Stimulated activated CD8-positive, alpha-beta memory T cell treated with anti-CD3 and anti-CD28 coated beads, Interleukin-2, amount 100 ng/mL, for 48 hours (primary cell): ENCODE results near the gene C1QTNF6.
"Not testable (repeated sequence)": the region's sequence is repeated elsewhere in the genome, so short reads cannot be mapped to it uniquely, and the experiment has no call there.

Experiments
- DNase-seq, 2 donors: peaks; one replicate each; pipeline ENCODE4 v3.0.0-alpha.2; 2020; ENCODE audit warnings: low read depth in 2 of 2

C1QTNF6 gene

DNA sequence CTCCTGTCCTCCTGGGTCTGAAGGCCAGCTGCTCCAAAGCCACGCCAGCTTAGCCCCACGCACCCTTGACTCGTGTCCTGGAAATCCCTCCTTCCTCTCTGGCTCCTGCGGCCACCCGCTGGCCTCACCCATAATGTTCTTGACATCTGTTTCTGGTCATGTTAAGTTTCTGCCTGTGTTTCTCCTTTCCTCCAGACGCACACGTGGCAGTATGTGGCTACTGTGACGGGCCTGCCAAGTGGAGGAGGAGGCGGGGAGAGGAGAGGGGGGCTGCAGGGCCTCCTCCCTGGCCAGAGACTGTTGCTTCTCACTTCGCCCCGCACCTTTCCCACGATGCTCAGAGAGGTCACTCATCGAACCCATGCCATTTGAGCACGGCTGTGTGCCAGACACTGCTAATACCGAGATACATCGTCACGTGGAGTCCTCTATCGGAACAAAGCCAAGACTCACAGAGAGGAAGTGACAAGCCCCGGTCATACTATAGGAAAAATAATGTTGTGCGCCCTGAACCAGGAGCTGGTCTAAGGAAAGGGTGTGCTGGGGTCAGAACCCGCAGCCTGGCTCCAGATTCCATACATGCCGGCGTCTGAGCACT, 11.5 kb downstream of the C1QTNF6 start:
- DNase-seq, result no peak

DNA sequence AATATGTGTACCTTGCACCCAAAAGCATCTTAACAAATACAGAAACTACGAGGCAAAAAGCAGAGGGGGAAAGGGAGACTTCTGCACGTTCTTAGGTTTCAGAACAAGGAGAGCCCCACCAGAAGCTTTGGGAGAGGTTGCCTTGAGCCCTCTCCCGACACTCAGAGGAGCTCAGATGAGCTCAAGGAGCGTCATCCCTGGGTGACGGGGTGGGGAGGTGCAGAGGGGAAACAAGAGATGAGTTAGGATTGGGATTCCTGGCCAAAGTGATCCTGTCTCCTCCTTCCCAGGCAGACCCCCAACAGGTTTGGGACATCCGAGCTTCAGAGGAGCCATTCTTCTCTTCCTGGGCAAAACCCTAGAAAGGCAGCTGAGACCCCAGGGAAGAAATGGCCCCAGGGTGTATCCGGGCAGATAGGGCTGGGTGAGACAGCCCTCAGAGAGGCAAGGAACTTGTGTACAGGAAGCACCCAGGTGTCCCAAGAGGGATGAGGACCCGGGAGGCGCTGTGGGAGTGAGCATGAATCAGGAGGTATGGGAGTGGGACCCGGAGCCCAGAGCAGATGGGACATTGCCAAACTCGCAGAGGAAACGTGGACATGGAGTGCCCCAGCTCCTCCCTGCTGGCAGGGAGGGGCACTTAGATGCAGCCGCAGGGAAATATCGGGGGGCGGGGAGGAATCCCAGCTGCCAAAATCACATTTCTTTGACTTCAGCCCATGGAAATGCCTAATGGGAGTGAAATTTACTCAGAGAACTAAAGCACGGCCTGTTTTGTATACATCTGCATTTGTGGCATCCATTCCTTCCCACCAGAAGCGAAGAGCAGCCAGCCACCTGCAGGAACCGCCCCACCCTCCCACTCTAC, 12.4 kb downstream of the C1QTNF6 start:
- DNase-seq, result no peak

DNA sequence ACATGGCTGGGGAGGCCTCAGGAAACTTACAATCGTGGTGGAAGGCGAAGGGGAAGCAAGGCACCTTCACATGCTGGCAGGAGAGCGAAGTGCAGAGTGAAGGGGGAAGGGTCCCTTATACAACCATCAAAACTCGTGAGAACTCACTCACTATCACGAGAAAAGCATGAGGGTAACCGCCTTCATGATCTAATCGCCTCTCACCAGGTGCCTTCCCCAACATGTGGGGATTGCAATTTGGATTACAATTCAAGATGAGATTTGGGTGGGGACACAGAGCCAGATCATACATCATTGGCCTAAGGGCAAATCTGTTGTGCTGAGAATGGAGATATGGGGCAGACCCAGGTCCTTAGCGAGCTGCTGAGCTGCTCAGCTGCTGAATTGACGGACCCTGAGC, 13.1 kb downstream of the C1QTNF6 start:
- DNase-seq, result no peak

DNA sequence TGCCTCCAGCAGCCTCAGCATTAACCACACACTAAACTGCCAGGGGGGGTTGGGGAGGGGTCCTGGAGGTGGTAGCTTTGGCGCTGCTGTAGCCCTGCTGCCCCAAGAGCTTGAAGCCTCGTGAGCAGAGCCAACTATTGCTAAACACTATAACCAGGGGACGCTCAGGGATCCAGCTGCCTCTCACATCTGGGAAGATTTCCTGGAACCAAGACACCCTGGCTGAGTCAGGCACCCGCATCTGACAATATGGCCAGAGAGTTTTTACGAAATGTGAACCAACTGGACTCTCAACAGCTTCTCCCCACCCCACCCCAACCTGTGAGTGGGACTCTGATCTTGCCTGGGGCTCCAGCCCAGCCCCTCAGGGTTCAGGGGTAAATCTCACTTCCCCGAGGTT, 14.3 kb downstream of the C1QTNF6 start:
- no peak for DNase-seq

DNA sequence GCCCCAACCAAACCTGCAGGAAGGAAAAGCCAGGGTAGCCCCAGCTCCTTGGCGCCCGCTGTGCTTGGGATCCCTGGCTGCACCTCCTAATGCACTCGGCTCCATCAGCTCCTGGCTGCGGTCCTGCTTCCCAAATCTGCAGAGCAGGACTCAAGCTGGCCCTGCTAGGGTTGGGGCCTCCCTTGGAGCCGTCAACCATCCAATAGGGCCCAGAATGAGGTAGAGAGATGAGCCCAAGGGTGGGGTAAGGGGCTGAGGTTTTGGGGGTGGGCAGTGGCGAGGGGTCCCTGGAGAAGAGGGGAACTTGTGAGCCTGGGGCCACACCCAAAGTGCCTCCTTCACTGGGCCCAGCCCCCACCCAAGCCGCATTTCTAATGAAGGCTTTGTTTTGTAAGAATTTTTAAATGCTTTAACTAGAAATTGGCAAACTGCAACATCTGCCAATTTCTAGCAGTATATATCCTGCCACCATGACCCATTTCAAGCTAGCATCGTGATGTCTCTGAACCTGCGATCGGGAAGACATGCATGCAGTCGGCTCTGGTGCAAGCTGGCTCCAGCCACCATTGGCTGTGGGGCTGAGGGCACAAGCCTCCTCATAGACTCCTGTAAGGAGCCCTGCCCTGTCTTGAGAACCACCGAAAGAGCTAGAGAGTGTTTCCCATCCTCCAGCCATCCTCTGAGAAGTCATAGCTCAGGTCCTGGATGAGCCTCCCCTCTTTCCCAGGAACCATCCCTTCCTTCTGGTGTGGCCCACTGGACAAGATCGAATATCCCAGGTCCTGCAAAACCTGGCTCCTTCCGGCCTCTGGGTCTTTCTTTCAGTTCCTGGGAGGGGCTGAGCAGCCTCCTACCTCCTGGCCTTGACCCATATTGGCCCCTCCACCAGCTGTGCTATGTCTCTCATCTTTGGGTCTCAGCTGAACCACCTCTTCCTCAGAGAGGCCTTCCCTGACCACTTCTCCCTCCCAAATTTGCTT, 15.5 kb downstream of the C1QTNF6 start:
- DNase-seq, result no peak

DNA sequence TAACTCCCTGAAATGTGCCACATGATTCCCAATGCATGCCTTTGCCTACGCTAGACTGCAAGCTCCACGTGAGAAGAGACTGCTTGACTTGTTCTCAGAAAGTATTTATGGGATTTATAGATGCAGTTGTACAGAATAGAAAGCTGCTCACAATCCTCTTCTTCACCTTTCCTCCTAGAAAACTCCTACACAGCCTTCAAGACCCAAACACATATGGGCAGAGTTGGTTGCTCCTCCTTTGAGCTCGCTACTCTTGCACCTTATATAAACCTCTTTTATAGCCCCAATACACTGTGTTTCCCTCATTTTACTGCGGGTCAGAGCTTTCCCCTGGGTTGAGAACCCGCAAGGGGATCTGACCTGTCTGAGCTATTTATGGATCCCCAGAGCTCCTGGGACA, 16.4 kb downstream of the C1QTNF6 start:
- no peak for DNase-seq

DNA sequence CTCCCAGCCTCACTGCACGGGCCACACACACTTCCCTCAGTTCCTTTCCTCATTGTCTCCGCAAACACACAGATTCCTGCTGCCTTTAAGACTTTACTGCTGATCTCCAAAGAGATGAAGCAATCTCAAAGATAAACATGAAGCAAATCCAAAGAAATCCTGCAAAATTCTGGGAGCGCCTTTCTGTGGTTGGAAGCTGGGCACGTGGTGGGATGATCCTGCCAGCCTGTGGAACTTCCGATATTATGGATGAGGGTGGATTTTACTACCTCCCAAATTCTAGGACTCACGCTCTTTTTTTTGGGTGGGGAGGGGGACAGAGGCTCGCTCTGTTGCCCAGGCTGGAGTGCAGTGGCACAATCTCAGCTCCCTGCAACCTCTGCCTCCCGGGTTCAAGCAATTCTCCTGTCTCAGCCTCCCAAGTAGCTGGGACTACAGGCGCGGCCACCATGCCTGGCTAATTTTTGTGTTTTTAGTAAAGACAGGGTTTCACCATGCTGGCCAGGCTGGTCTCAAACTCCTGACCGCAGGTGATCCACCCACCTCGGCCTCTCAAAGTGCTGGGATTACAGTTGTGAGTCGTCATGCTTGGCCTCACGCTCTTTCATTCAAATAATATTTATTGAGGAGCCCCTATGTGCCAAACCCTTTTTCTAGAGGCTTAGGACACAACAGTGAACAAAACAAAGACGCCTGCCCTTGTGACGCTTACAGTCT, 17.2 kb downstream of the C1QTNF6 start:
- DNase-seq, result not testable (repeated sequence)

DNA sequence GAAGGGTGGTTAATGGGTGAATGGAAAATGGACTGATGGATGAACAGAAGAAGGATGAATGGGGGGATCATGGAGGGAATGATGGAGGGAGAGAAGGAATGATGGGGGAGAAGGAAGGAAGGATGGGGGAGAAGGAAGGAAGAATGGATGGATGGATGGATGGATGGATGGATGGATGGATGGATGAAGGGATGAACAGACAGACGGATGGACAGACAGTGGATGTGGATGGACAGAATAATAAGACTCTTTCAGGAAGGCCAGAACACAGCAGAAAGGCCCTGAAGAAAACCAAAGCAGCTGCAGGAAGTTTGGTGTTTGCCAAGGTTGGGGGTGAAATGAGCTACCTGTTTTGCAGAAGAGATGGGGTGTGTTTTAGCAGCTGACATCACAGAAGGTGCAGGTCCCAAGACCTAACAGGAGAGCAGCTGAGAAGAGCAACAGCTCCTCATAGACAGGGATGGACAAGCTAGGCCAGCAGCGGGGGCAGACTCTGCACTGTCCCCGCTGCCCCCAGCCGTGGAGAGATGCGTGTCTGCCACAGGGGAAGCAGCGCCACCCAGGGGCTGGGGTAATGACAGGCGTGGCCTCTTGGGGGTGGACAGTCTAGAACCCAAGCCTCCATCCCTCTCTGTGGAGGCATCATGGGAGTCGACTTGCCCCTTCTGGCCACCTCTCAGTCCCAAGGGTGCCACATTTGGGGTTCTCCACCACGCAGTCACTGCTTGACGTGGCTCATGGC, 17.9 kb downstream of the C1QTNF6 start:
- DNase-seq, result no peak

DNA sequence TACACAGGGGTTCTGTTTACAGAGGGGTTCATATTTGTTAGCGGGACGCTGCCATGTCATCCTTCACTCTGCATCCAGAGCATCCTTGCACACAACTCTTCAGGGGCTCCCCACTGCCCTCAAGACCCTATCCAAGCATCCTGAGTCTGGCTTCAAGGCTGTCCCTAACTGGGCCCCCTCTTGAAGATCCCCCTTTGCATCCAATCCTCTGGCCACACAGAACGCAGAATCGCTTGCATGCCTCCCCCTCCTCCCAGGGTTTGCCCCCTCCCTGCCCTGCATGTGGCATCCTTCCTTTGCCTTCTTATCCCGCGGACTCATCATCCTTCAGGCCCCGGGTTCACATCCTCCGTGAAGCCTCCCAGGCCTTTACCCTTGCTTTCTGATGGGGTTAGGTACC, 18.6 kb downstream of the C1QTNF6 start:
- no peak for DNase-seq

DNA sequence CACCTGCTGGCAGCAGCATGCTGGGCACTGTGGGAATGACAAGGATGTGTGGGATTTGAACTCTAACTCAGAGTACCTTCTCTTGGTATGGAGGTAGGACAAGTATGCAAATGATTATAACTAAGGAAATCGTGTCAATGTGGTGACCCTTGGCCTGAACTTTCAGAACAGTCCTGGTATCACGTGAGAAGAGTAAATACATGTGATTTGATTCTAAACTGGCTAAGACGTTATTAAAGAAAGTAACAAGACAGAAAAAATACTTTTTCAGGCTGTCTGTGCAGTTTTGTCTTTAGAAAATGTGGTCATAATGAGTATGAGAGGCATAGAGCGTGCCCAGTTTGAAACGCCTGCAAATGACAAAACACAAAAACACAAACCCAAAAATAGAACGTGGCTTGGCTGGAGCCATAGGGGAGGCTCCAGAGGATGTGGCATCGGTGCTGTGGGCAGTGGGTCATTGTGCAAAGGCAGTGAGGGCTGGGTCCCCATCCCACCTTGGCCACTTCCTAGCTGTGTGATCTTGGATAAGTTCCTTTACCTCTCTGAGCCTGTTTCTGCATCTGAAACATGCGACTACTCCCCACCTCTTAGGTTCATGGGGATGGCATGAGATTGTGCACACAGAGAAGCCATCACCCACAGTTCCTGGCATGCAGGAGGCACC, 19.9 kb downstream of the C1QTNF6 start:
- DNase-seq, result no peak

DNA sequence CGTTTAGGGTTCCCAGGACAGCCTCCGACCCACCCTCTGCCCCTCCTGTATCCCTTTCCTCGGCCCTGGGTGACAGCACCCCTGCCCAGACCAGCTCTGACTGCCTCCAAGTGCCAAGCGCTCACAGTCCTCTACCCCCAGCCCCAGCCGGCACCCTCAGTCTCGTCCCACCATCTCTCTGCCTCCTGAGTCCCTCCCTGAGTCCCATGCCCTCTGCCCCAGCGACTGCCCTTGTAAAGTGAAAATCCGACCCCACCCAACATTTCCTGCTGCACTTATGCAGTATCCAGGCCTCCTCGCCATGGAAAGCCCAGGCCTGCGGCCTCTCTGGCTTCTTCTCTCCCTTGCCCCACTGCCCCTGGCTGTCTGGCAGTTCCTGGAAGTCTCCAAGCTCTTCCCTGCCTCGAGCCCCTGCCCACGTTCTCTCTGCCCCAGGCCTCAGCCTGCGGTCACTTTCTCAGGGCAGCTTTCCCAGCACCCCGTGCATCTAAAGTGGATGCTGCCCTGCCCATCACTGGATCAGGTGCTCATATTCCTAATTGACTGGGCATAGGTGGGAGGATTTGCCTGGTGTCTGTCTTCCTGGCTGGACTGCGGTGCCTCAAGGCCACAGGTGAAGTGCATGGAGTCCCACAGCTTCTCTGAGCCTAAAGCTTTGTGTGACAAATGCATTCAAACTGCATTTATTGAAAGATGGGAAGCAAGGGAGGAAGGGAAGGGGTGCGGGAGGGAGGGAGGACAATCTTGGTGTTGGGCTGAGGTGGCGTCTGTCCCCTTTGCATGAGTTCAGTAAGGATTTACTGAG, 20.7 kb downstream of the C1QTNF6 start:
- no peak for DNase-seq

DNA sequence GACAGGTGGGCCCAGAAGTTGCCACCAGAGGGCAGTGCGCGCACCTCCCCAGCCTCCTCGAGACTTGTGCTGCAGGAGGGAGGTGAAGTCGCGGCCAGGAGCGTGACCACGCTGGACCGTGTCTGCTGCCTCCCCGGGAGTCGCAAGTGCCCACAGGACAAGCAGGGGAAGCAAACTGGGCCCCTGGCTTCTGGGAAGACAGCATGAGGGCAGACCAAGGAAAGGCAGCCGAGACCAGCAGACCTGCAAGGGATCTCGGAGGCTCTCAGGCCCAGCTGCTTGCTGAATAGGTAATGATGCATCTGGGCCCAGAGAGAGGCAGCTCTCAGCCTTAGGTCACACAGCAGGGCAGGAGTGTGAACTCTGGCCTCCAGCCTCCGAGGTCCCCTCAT, 21.4 kb downstream of the C1QTNF6 start:
- peak; percentile 74 to 84 for DNase-seq

DNA sequence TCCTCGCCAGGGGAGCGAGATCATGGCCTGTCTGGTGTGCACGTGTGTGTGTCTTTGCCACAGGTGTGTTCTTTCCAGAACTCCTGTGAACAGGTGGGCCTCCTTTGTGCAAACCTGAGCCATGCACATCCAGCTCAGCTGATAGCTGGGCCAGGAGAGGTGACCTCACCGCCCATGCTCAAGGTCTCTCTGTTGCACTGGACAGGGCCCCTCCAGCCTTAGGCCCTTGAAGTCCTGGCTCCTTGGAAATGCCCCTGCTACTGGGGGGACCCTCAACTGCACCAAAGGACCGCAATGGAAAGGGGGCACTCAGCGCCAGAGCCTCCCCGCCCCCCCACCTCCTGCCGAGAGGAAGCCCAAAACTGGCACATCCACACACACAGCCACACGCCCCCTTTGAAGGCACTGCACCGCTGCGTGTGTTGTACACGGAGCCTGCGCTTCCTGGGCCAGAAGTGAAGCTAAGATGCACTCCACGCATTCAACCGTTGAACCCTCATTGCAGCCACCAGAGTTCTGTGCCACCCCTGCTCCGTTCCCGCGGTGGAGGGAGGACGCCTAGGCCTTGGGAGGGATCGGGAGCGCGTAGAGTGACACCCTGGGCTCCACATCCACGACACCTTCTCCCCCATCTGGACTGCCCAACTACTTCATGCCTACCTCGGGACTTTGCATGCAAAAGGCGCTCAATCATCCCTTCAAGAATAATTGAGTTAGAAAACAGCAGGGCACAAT, 21.9 kb downstream of the C1QTNF6 start:
- DNase-seq, result no peak

DNA sequence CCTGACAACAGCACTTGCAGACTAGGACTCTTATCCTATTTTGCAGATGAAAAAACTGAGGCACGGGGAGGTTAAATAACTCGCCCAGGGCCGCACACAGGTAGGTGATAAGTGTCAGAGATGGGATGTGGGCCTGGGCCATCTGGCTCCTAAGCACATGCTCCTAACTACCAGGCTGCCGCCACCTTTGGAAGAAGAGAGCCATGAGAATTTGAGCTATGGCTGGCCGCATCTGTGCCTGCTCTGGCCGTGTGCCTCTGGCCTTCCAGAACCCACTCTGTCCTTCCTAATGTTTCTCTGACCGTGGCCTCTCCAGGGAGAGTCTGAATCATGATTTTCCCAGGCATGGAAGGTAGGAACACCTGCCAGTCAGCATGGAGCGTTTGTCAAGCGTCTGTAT, 23.0 kb downstream of the C1QTNF6 start:
- no peak for DNase-seq

DNA sequence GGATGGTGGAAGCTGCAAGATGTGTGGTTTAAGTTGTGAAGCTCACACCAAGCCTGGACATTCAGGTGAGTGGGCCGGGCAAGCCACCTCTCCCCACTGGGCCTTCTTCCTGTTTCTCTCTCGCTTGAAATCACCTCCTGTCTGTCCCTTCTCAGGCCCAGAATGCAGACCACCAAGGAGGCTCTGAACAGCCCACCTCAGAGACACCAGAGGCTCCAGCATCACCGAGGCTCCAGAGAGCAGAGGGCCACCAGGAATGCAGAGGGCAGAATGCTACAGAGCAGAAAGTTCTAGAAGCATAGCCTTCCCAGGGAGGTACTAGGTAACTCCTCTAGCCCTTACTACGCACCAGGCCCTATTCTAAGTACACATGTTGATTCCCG, 23.6 kb downstream of the C1QTNF6 start:
- DNase-seq, result no peak

DNA sequence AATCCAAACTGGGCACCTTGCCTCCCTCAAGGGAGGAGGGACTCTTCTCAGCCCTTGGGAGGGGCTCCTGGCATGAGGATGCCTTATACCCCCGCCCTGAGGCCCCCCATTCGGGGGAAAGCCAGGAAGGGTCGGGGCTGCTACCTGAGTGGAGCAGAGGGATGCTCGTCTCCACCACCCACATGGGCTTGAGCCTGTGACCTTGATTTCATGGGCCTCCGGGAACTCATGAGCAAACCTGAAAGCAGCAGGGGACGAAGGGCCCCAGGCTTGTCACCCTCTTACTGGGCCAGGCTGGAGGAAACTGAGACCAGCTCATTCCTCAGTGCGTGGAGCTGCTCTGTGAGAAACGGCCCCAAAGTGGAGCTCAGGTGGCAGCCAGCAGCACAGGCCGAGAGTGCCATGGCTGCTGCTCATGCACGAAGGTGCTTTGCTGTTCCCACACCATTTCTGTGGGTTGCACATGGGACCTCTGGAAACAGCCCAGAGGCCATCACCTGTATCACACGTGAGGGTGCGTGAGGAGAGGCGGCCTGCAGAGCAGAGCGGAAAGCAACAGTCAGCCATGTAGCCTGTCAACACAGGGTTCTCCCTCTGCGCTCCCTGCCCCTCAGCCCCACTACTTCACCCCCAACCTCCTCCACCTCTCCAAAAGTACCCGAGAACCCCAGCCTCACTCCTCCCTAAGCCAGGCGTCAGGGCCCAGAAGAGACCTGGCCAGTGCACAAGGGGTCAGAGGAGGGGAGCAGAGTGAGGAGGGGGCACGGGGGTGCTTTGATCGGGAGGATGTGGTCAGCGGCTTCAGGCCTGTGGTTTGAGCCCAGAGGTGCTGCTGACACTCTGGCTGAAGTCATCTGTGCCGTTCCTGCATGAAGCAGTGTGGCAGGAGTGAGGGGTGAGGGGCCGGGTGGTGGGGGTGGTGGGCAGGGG, 24.2 kb downstream of the C1QTNF6 start:
- DNase-seq, result peak; percentile 61 to 75

DNA sequence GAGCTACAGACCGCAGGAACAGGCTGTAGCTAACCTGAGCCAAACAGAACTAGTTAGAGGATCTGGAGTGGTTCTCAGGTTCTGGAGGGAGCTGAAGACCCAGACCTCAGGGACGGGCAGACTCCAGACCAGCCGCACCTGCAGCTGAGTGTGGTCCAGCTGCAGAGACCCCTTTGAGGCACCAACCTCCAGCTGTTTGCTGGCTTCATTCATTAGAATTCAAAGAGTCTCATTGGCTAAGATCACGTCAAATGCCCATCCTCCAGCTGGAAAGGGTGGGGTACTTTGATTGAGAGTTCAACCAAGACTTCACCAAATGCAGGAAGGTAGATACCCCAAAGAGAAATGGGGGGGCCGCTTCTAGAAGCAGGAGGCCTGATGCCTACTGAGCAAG, 25.0 kb downstream of the C1QTNF6 start:
- DNase-seq, result no peak
